Measurements from ENCODE around the gene ADAD2. TPM values are rescaled to one million over a fixed set of nuclear protein-coding genes. Genes with fewer than 3 reads are reported as not detected.

The ADAD2 gene
- total and polyA plus RNA-seq, 2 of the 4 experiments (the other 2 are of a cell fraction), result not detected

DNA sequence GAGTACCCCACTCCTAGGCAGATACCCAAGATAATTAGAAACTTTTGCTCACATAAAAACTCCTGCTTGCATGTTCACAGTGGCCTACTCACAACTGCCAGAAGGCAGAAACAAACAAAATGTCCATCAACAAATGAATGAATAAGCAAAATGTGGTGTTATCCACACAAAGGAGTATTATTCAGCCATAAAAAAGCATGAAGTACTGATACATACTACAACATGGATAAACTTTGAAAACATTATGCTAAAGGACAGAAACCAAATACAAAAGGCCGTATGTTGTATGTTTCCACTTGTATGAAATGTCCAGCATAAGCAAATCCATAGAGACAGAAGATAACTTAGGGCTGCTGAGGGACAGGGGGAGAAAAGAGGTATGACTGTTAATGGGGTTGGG is 47.9 kb upstream of the ADAD2 start:
- H4K8ac ChIP-seq (ENCODE audit: low read depth in 2 of 2, low read length in 2 of 2), result no peak overlapping the region
- peaks cover 23 to 51% of the 10 kb centered on the region in 2 experiments for H3K79me1 ChIP-seq (ENCODE audit: low read depth in 1 of 2, low read length in 2 of 2)
- H3K27ac ChIP-seq (ENCODE audit: insufficient read depth, low read length), result no peak overlapping the region
- in situ Hi-C loops (cut with MboI; ENCODE audit: low sequenced_read_pairs) (no loop called here), dilution Hi-C loops (cut with HindIII; ENCODE audit: low sequenced_read_pairs, unreplicated experiment) (no loop called here), intact Hi-C loops (cut with micrococcal nuclease) (no loop called here)
- no peaks in the 10 kb centered on the region for H3K36me3 ChIP-seq (ENCODE audit: control insufficient read depth, insufficient read depth, low read length)
- no peak overlapping the region for H3K4me2 ChIP-seq (ENCODE audit: low read depth, low read length)
- no peak overlapping the region for H2AK9ac ChIP-seq (replicated peaks; ENCODE audit: low read depth, low read length, poor library complexity)
- no peak overlapping the region for H2BK120ac ChIP-seq (ENCODE audit: low read depth, low read length)
- no peak overlapping the region for H2BK5ac ChIP-seq (ENCODE audit: low read depth, low read length, poor library complexity, severe bottlenecking)
- no TSS peak for BruUV-seq (replicated peaks)
- H3K4me1 ChIP-seq (ENCODE audit: control insufficient read depth, insufficient read depth, low read length), result peaks cover 15% of the 10 kb centered on the region
- no peak overlapping the region for H2AK5ac ChIP-seq (ENCODE audit: low read depth, low read length)
- H3K4me3 ChIP-seq (ENCODE audit: insufficient read depth, low read depth, low read length), result no peak overlapping the region
- no peak overlapping the region for H4K5ac ChIP-seq (ENCODE audit: low read depth, low read length)
- H2BK20ac ChIP-seq (ENCODE audit: low read depth, low read length), result no peak overlapping the region
- no peak overlapping the region for H4K91ac ChIP-seq (ENCODE audit: insufficient read depth, low read depth, low read length)
- no peak overlapping the region for H2BK15ac ChIP-seq (ENCODE audit: low read depth, low read length)
- H3K56ac ChIP-seq (ENCODE audit: extremely low read depth, insufficient read depth, low read length), result no peak overlapping the region
- WGBS, 2 experiments (ENCODE audit: extremely low coverage in 2 of 2, insufficient read length in 1 of 2), result no CpG with 5 or more reads among the region's 1 CpG
- CTCF ChIA-PET, result no interaction called here
- no peak overlapping the region for H3K14ac ChIP-seq (replicated peaks; ENCODE audit: low read depth, low read length)
- H3K4ac ChIP-seq (ENCODE audit: low read depth, low read length), result no peak overlapping the region
- peaks cover 16% of the 10 kb centered on the region for H3K9me1 ChIP-seq (ENCODE audit: insufficient read depth, low read length)
- H3K23ac ChIP-seq (ENCODE audit: low read depth, low read length), result no peak overlapping the region
- ATAC-seq (ENCODE audit: low read depth) (no peak), DNase-seq (no peak)
- no peak for TF ChIP-seq USF2 (IDR thresholded peaks at IDR 0.05; ENCODE audit: low read depth, low read length)
- TF ChIP-seq CHD1 (IDR thresholded peaks at IDR 0.05; ENCODE audit: low read depth, low read length), result no peak
- no peak for TF ChIP-seq SMC3 (IDR thresholded peaks at IDR 0.05; ENCODE audit: low read depth, low read length)
- TF ChIP-seq, protein P1, sequence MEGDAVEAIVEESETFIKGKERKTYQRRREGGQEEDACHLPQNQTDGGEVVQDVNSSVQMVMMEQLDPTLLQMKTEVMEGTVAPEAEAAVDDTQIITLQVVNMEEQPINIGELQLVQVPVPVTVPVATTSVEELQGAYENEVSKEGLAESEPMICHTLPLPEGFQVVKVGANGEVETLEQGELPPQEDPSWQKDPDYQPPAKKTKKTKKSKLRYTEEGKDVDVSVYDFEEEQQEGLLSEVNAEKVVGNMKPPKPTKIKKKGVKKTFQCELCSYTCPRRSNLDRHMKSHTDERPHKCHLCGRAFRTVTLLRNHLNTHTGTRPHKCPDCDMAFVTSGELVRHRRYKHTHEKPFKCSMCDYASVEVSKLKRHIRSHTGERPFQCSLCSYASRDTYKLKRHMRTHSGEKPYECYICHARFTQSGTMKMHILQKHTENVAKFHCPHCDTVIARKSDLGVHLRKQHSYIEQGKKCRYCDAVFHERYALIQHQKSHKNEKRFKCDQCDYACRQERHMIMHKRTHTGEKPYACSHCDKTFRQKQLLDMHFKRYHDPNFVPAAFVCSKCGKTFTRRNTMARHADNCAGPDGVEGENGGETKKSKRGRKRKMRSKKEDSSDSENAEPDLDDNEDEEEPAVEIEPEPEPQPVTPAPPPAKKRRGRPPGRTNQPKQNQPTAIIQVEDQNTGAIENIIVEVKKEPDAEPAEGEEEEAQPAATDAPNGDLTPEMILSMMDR (conservative IDR thresholded peaks at IDR 0.05; ENCODE audit: low read depth, low read length), result no peak
- no peak for TF ChIP-seq RFX5 (IDR thresholded peaks at IDR 0.05; ENCODE audit: low read depth, low read length)
- TF ChIP-seq POLR2A (IDR thresholded peaks at IDR 0.05; ENCODE audit: low read depth, low read length), result no peak
- TF ChIP-seq RCOR1 (IDR thresholded peaks at IDR 0.05; ENCODE audit: insufficient replicate concordance, low read length), result no peak
- no peak for TF ChIP-seq CEBPB (IDR thresholded peaks at IDR 0.05; ENCODE audit: low read depth, low read length)
- TF ChIP-seq MAFK (IDR thresholded peaks at IDR 0.05; ENCODE audit: low read depth, low read length), result no peak
- TF ChIP-seq ELK1 (IDR thresholded peaks at IDR 0.05; ENCODE audit: borderline replicate concordance, low read depth, low read length), result no peak
- TF ChIP-seq MAZ (IDR thresholded peaks at IDR 0.05; ENCODE audit: borderline replicate concordance, low read depth, low read length), result no peak
- TF ChIP-seq FOS (IDR thresholded peaks at IDR 0.05; ENCODE audit: low read depth, low read length), result no peak
- no peak for TF ChIP-seq BHLHE40 (IDR thresholded peaks at IDR 0.05; ENCODE audit: low read depth, low read length)
- no peak for TF ChIP-seq NFE2L2 (IDR thresholded peaks at IDR 0.05; ENCODE audit: low read depth, low read length)
- TF ChIP-seq RAD21 (IDR thresholded peaks at IDR 0.05; ENCODE audit: low read length), result no peak
- no peak for TF ChIP-seq MXI1 (IDR thresholded peaks at IDR 0.05; ENCODE audit: borderline replicate concordance, low read depth, low read length)
- POLR2A ChIA-PET (ENCODE audit: unreplicated experiment), result no interaction called here
- H3K18ac ChIP-seq (ENCODE audit: low read depth, low read length), result no peak overlapping the region
- H2AFZ ChIP-seq (replicated peaks; ENCODE audit: low read length, poor library complexity), result no peak overlapping the region
- H3K9ac ChIP-seq (ENCODE audit: low read depth, low read length), result no peak overlapping the region
- peaks cover 8% of the 10 kb centered on the region for H3K27me3 ChIP-seq (ENCODE audit: control insufficient read depth, insufficient read depth, low read length)
- H4K20me1 ChIP-seq (ENCODE audit: insufficient read depth, low read length), result peaks cover 13% of the 10 kb centered on the region; the same call in 1 of the 2 replicates
- H3K9me3 ChIP-seq (ENCODE audit: control insufficient read depth, insufficient read depth, low read length), result no peaks in the 10 kb centered on the region

Measured in IMR-90 (cell line).